Posterior cingulate gyrus (tissue), 11 donors: ENCODE results near the gene BEAN1.
A peak's percentile ranks its signal among the peaks of the same experiment; 100 is the strongest.
"Not testable (repeated sequence)": the region's sequence is repeated elsewhere in the genome, so short reads cannot be mapped to it uniquely, and the experiment has no call there.

Source experiments
- DNase-seq, 10 donors: peaks; one replicate each; pipeline versions ENCODE4 v3.0.0 to v3.0.0-alpha.2; 2020 to 2021; ENCODE audit warnings: mixed read lengths in 3 of 10
- intact Hi-C: fragments of 100-400 bp; cut with DNase I; formaldehyde crosslinking; loops from one replicate; pipeline ENCODE4 v1.15.1; 2023

Gene BEAN1

GRCh38 chr16:66438536-66438935 lies 11.4 kb downstream of the BEAN1 start:
- intact Hi-C loops, result no loop called here
- no peak for DNase-seq

- peak in 2 of 10 donors; percentile 39 to 55 for DNase-seq
These were observed 12.1 kb downstream of the BEAN1 start for GRCh38 chr16:66439051-66439730.

GRCh38 chr16:66440271-66440802 lies 13.2 kb downstream of the BEAN1 start:
- intact Hi-C loops, result no loop called here
- DNase-seq, result peak in 1 of 10 donors; percentile 60

More at GRCh38 chr16:66439051-66439730, 12.1 kb downstream of the BEAN1 start:
- intact Hi-C loops, result no loop called here

- intact Hi-C loops, result no loop called here
- peak in 1 of 10 donors; percentile 61 for DNase-seq
These were observed 13.9 kb downstream of the BEAN1 start for GRCh38 chr16:66440970-66441369.

GRCh38 chr16:66441586-66442375 lies 14.7 kb downstream of the BEAN1 start:
- intact Hi-C loops, result no loop called here
- peak in 1 of 10 donors; percentile 65 for DNase-seq

- DNase-seq, result no peak
These were observed 15.6 kb downstream of the BEAN1 start for GRCh38 chr16:66442502-66443268.

GRCh38 chr16:66443269-66443652 lies 16.2 kb downstream of the BEAN1 start:
- DNase-seq, result no peak
- intact Hi-C loops, result no loop called here

More at GRCh38 chr16:66442502-66443268, 15.6 kb downstream of the BEAN1 start:
- intact Hi-C loops, result no loop called here

GRCh38 chr16:66444049-66444481 lies 17.0 kb downstream of the BEAN1 start:
- no peak for DNase-seq

GRCh38 chr16:66446737-66447136 lies 19.6 kb downstream of the BEAN1 start:
- no peak for DNase-seq
- intact Hi-C loops, result no loop called here

More at GRCh38 chr16:66444049-66444481, 17.0 kb downstream of the BEAN1 start:
- intact Hi-C loops, result no loop called here

- peak in 1 of 10 donors; percentile 43 for DNase-seq
- intact Hi-C loops, result no loop called here
These were observed 20.4 kb downstream of the BEAN1 start for GRCh38 chr16:66447491-66447890.

- no peak for DNase-seq
- intact Hi-C loops, result no loop called here
These were observed 24.5 kb downstream of the BEAN1 start for GRCh38 chr16:66451548-66451947.

GRCh38 chr16:66453230-66453629 lies 26.1 kb downstream of the BEAN1 start:
- DNase-seq, intact Hi-C loops: not testable (repeated sequence)

GRCh38 chr16:66454751-66455150 lies 27.7 kb downstream of the BEAN1 start:
- DNase-seq, result no peak
- intact Hi-C loops, result no loop called here

- intact Hi-C loops, result no loop called here
These were observed 28.9 kb downstream of the BEAN1 start for GRCh38 chr16:66455970-66456369.

GRCh38 chr16:66457888-66458287 lies 30.8 kb downstream of the BEAN1 start:
- peak in 1 of 10 donors; percentile 15 for DNase-seq
- intact Hi-C loops, result no loop called here

More at GRCh38 chr16:66455970-66456369, 28.9 kb downstream of the BEAN1 start:
- no peak for DNase-seq

GRCh38 chr16:66458292-66458691 lies 31.2 kb downstream of the BEAN1 start:
- intact Hi-C loops, result no loop called here
- no peak for DNase-seq

GRCh38 chr16:66458853-66459252 lies 31.8 kb downstream of the BEAN1 start:
- peak in 1 of 10 donors; percentile 66 for DNase-seq
- intact Hi-C loops, result no loop called here

- DNase-seq, result peak in 1 of 10 donors; percentile 61
- intact Hi-C loops, result no loop called here
These were observed 32.8 kb downstream of the BEAN1 start for GRCh38 chr16:66459878-66460277.

- intact Hi-C loops, result no loop called here
- no peak for DNase-seq
These were observed 33.6 kb downstream of the BEAN1 start for GRCh38 chr16:66460703-66461102.

GRCh38 chr16:66462912-66463311 lies 35.8 kb downstream of the BEAN1 start:
- intact Hi-C loops, result no loop called here
- no peak for DNase-seq

- intact Hi-C loops, result not testable (repeated sequence)
- peak in 1 of 10 donors; percentile 7 for DNase-seq
These were observed 38.9 kb downstream of the BEAN1 start for GRCh38 chr16:66465946-66466345.
